GM18858 (cell line): Measurements from ENCODE around the gene L3MBTL2.
A peak's percentile ranks its signal among the peaks of the same experiment; 100 is the strongest.
"Not testable (repeated sequence)": the region's sequence is repeated elsewhere in the genome, so short reads cannot be mapped to it uniquely, and the experiment has no call there.

Experiments
- ATAC-seq: cut with Tn5 transposase; IDR thresholded peaks from one replicate; pipeline ENCODE4 v1.9.1; 2021; ENCODE audit not compliant: unreplicated experiment

Gene L3MBTL2

DNA sequence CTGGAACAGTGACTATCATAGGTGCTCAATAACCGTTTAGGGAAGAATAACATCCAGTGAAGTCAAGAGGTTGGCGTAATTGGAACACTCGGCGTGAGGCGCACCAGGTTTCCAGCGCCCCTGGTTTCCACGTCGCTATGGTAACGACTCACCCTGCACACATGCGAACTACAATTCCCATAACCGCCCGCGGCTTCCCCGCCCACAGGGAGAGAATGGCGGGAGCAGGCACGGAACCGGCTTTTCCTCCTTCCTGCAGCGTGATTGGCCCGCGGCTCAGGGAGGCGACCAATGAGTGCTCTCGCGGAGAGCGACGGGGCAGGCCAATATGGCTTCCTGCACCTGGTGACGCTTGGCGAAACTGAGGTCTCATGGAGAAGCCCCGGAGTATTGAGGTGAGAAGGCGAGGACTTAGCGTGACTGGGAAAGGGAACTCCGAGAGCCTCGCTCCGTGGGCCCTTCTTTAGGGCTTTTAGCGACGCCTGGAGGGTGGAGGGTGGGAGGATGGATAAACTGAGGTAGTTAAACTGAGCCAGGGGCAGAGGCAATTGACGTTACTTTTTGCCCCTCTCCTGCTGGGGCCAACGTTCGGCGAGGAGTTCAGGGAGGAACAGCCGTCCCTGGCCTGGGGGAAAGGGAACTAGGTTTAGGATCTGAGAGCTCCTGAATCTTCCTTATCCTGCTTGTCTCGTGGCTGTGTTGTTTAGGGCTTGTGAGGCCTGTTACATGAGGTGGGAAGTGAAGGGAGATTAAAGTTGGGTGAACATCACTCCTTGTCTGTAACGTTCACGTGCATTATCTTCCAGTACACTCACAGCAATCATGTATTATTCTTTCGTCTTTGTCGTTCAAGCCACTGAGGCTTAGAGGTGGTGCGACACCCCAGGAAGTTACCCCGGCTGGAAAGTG is at the start of gene L3MBTL2:
L3MBTL2 (plus strand) TSS at position 321 of the 909 bp plus-strand sequence; CDS start at position 372, 51 bp downstream.
- peak; percentile 90 for ATAC-seq

DNA sequence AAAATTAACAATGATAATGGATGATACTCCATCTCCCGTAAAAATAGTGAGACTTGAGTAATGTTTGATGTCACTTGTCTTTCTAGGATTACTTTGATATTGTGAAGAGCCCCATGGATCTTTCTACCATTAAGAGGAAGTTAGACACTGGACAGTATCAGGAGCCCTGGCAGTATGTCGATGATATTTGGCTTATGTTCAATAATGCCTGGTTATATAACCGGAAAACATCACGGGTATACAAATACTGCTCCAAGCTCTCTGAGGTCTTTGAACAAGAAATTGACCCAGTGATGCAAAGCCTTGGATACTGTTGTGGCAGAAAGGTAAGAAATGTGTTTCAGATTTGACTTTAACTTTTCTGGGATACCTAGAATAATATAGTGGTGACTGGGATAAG is 48.0 kb upstream of the L3MBTL2 start:
- ATAC-seq: no peak

DNA sequence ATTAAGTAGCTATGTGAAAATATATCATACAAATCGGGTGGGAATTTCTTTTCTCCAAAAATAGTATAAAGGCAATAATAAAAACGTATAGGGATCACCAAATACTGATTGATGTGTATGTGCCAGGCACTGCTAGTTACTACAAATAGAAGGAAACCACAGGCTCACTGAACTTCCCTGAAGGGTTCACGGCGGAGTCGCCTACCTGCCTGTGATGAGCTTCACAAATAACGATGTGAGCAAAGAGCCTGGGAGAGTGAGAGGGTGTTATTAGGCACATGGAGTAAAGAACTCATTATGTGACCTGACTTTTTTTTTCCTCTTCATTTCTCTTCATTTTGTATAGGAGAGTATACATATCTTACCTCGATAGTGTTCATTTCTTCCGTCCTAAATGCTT is 36.0 kb upstream of the L3MBTL2 start:
- no peak for ATAC-seq

DNA sequence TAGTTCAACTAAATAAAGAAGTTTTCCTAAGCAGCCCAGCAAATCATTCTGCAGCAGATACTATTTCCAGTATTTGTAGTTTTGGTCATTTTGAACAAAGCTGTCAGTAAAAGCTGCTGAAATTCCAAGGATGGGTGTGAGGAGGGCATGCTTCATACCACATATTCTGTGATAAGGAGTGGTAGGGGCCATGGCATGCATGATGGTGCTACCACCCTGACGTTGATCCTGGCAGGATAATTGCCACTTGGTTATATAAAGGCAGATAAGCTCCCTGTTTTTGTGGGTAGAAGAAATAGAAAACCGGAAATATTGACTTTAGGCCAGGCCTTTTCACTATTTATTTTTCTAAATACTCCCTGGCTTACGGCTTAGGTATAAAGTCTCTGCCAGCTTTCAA is 33.1 kb upstream of the L3MBTL2 start:
- ATAC-seq: no peak

DNA sequence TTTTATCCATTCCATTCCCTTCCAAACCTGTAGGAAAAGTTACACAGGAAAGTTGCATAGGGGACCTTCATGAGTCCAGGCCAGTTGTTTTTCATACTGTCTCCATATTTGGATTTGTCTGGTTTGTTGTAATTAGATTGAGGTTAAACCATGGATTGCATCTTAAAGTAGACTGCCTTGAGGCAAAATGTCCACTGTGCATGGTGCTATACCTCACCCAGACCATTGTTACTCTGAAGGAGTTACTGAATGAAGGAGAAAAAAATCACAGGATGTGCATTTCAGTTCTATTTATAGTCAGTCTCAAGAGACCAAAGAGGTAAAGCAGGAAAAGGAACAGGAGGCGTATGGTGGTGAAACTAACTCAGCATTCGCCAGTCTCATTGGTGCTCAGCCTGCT is 29.6 kb upstream of the L3MBTL2 start:
- no peak for ATAC-seq

DNA sequence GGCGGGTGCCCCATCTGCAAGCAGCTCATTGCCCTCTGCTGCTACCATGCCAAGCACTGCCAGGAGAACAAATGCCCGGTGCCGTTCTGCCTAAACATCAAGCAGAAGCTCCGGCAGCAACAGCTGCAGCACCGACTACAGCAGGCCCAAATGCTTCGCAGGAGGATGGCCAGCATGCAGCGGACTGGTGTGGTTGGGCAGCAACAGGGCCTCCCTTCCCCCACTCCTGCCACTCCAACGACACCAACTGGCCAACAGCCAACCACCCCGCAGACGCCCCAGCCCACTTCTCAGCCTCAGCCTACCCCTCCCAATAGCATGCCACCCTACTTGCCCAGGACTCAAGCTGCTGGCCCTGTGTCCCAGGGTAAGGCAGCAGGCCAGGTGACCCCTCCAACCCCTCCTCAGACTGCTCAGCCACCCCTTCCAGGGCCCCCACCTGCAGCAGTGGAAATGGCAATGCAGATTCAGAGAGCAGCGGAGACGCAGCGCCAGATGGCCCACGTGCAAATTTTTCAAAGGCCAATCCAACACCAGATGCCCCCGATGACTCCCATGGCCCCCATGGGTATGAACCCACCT is 28.0 kb upstream of the L3MBTL2 start:
- ATAC-seq: no peak

DNA sequence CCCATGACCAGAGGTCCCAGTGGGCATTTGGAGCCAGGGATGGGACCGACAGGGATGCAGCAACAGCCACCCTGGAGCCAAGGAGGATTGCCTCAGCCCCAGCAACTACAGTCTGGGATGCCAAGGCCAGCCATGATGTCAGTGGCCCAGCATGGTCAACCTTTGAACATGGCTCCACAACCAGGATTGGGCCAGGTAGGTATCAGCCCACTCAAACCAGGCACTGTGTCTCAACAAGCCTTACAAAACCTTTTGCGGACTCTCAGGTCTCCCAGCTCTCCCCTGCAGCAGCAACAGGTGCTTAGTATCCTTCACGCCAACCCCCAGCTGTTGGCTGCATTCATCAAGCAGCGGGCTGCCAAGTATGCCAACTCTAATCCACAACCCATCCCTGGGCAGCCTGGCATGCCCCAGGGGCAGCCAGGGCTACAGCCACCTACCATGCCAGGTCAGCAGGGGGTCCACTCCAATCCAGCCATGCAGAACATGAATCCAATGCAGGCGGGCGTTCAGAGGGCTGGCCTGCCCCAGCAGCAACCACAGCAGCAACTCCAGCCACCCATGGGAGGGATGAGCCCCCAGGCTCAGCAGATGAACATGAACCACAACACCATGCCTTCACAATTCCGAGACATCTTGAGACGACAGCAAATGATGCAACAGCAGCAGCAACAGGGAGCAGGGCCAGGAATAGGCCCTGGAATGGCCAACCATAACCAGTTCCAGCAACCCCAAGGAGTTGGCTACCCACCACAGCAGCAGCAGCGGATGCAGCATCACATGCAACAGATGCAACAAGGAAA is 27.3 kb upstream of the L3MBTL2 start:
- no peak for ATAC-seq

DNA sequence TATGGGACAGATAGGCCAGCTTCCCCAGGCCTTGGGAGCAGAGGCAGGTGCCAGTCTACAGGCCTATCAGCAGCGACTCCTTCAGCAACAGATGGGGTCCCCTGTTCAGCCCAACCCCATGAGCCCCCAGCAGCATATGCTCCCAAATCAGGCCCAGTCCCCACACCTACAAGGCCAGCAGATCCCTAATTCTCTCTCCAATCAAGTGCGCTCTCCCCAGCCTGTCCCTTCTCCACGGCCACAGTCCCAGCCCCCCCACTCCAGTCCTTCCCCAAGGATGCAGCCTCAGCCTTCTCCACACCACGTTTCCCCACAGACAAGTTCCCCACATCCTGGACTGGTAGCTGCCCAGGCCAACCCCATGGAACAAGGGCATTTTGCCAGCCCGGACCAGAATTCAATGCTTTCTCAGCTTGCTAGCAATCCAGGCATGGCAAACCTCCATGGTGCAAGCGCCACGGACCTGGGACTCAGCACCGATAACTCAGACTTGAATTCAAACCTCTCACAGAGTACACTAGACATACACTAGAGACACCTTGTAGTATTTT is 26.6 kb upstream of the L3MBTL2 start:
- no peak for ATAC-seq

DNA sequence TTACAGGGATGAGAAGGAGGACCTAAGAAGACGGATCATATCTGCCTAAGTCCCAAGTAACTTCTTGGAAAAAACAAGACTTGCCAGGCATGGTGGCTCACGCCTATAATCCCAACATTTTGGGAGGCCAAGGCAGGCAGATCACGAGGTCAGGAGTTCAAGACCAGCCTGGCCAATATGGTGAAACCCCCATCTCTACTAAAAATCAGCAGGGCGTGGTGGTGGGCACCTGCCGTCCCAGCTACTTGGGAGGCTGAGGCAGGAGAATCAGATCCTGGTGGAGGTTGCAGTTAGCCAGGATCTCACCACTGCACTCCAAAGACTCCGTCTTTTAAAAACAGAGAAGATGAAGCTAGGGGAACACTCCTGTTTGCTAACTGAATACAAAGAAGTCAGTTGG is 24.8 kb upstream of the L3MBTL2 start:
- ATAC-seq: not testable (repeated sequence)

DNA sequence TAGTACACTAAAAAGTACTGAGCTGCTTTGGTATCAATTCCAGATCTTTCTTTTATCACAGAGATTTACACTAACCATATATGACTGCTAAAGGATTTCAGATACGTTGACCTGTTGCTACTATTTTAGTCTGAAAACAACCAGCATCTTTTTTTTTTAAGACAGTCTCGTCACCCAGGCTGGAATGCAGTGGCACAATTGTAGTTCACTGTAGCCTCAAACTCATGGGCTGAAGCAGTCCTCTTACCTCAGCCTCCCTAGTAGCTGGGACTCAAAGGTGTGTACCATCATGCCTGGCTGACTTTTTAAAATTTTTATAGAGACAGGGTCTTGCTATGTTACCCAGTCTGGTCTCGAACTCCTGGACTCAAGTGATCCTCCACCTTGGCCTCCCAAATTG is 24.2 kb upstream of the L3MBTL2 start:
- ATAC-seq: no peak

DNA sequence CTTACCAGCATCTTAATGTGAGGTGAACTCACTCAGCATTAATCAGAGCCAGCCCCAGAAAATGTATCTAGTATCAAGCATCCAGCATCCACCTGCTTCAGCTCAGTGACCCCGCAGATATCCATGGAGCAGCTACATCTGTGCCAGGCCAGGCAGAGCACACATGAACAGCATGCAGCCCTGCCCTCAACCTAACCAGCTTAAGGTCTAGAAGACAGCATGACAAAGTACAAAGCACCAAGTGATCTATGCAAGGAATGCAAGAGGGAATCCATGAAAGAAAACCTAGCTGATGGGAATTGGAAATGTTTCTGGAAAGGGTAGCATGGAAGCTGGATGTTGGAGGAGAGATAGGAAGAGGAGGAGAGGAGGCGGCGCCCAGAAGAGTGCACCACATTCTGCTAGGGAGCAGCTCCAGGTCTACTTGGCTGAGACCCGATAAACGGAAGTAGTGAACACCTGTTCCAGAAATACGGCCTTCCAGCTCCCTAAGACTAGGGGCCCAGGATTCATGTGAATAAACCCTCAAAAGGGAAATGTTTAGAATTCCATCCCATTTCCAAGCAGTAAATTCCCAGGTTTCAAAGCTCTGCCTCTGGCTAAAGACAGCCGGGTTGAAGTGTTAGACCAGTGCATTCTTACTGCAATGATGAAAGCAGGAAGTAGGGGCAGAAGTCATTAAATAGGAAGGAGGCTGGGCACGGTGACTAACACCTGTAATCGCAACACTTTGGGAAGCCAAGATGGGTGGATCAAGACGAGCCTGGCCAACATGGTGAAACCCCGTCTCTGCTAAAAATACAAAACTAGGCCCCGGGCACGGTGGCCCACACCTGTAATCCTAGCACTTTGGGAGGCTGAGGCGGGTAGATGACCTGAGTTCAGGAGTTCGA is 23.5 kb upstream of the L3MBTL2 start:
- no peak for ATAC-seq

DNA sequence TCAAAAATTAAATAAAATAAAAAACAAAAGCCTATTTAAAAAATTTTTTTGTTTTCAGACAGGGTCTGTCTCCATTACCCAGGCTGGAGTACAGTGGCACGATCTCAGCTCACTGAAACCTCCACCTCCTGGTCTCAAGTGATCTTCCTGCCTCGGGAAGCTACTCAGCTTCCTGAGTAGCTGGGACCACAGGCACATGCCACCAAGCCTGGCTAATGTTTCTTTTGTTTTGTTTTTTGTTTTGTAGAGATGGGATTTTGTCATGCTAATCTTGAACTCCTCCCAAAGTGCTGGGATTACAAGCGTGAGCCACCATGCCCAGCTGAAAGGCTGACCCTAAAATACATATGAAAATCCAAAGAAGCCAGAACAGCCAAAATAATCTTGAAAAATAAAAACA is 20.4 kb upstream of the L3MBTL2 start:
- no peak for ATAC-seq

DNA sequence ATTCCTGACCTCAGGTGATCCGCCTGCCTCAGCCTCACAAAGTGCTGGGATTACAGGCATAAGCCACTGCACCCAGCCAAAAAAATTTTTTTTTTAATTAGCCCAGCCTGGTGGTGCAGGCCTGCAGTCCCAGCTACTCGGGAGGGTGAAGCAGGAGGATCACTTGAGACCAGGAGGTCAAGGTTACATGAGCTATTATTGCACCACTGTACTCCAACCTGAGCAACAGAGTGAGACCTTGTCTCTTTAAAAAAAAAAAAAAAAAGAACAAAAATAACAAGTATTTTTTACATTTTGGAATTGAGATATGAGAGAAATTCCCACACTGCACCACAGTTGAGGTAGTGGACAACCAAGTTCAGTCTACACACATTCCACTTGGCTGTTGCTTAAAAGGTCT is 13.6 kb upstream of the L3MBTL2 start:
- no peak for ATAC-seq

DNA sequence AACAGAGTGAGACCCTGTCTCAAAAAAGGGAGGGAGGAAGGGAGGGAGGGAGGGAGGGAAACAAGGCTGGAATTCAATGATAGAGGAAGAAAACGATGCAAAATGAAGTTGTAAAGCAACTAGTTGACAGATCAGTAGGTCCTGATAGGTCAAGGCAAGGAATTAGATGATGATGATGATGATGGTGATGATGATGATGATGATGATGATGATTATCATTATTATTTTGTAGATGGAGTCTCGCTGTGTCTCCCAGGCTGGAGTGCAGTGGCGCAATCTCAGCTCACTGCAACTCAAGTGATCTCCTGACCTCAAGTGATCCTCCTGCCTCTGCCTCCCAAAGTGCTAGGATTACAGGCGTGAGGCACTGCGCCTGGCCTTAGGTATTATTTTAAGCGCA is 11.3 kb upstream of the L3MBTL2 start:
- no peak for ATAC-seq

DNA sequence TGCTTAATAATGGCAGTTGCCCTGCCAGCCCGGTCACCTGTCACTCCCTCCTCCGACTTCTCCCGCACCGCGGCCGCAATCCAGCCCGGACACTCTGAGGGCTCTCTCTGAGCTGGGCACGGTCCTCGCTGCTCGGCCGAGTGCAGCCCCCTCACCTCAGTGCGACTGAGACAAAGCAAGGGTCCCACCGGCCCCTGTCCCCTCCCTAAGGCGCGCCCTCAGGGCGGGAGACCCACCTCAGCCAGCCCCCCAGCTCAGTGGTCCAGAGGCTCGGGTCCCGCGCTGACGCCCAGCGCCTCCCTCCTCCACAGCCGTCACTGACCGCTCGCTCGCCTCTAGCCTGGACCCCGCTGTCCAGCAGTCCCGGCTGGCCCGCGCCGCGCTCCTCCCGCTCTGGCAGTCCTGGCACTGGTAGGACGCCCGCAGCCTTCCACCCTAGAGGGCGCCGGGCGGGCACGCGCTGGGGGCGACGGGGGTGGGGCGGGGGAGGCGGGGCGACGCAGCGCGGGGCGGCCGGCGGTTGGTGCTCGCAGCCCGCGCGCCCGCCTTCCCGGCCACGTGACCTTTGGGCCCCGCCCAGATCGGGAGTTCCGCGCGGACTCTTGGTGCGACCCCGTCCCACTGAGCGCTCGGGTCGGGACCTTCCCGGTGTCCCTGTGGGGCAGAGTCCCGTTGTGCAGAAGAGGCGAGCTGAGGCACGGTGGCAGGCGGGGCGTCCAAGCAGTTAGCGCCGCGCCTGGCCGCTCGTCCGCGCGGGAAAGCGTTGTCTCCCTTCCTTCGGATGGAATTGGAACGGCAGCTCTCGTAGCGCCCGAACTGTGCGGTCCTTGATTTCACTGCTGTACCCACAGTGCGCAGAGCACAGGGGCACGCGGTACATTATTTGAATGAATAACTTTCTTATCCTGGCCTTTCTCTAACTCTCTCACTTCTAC is 7.8 kb upstream of the L3MBTL2 start:
- peak; percentile 60 for ATAC-seq

DNA sequence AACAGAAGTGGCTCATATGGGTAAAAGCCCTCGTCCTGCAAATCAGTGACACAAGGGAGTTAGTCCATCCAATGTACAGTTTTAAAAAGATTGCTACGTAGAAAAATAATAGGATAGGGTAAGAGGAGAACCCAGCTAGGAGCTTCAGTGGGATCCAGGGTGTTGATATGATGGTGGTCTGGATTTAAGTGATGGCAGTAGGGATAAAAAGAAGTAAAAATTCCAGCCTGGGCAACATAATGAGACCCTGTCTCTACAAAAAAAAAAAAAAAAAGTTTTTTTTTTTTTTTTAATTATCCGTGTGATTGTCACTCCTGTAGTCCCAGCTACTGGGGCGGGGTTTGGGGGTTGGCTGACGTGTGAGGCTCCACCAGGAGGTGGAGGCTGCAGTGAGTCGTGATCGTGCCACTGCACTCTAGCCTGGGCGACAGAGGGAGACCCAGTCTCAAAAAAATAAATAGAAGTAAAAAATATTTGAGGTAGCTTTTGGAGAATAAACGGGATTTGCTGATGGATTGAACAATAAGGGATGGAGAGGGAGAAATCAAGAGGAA is 7.0 kb upstream of the L3MBTL2 start:
- ATAC-seq: no peak

DNA sequence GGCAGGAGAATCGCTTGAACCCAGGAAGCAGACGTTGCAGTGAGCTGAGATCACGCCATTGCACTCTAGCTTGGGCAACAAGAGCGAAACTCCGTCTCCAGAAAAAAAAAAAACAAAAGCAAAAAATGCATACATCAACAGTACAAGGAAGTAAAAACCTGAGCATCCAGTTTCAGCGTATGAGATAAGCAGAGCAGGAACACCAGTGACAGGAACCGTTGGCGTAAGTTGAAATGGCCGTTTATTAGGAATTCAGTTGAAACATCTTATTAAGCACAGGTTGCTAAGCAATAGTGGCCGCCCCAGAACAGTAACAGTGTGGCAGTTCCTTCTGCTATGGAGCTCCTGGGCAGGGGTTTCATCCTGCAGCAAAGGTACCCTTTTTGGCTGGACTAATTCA is 4.0 kb upstream of the L3MBTL2 start:
- no peak for ATAC-seq

DNA sequence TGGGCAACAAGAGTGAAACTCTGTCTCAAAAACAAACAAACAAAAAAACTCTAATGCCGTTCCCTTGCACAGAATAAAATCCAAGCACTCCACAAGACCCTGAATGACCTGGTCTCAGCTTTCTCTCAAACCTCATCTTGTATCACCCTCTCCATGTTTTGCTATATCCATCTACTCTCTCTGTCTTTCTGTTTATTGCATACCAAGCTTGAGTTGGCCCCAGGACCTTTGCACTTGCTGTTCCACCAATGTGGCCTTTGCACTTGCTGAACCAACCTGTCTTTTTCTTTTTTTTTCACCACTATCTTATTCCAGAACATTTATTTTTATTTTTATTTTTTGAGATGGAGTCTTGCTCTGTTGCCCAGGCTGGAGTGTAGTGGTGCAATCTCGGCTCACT is 2.0 kb upstream of the L3MBTL2 start:
- ATAC-seq: no peak

DNA sequence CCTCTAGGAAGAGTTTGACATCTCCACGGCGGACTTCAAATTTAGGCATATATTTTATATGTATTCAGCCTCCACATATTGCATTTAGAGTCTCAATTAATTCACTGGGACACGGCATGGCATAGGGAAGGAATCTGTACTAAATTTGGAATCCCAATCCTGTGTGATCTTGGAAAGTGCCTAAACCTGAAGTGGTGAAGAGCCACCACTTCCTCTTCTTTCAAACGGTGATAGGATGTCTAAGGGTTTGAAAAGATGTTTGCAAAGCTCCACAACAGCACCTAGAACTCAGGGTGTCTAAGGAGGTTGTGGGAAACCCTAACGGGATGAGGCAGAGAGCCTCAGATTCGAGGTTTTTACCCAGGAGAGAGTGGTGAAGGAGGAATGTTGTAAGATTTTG is 1.0 kb upstream of the L3MBTL2 start:
- no peak for ATAC-seq
